T-cell (primary cell): Measurements from ENCODE around the gene ANKRD18A. TPM values are rescaled to one million over a fixed set of nuclear protein-coding genes. Genes with fewer than 3 reads are reported as not detected.
"Not testable (repeated sequence)": the region's sequence is repeated elsewhere in the genome, so short reads cannot be mapped to it uniquely, and the experiment has no call there.

Experiments used
- ATAC-seq, 4 experiments: fragments of 200-7000 bp in 3 of 4; fragments of 150-1000 bp in 1 of 4; cut with Tn5 transposase; replicated peaks in 1 of 4; 1 replicate in 3 of 4; 2 replicates in 1 of 4; pipeline ENCODE4 v1.10.0; 2021; ENCODE audit warnings: moderate library complexity in 3 of 4, mild to moderate bottlenecking in 2 of 4, moderate number of reproducible peaks in 1 of 4
- CTCF ChIA-PET, 2 donors: fragments of 300-600 bp; sonication (Branson Sonifier 250); formaldehyde crosslinking; loops; one replicate each; lab custom pipeline; 2022; ENCODE audit warnings: antibody characterized with exemption in 2 of 2; lab: Charles Lee
- POLR2A ChIA-PET, 2 donors: fragments of 300-600 bp; sonication (Branson Sonifier 250); formaldehyde crosslinking; loops; one replicate each; lab custom pipeline; 2022; ENCODE audit warnings: antibody characterized with exemption in 2 of 2; lab: Charles Lee
- DNase-seq, 35 experiments: peaks; one replicate each; pipeline versions ENCODE4 v3.0.0 to v3.0.0-alpha.2; 2013 to 2023
- H3K27ac ChIP-seq: one replicate; pipeline ENCODE4 v1.5.1; 2013; ENCODE audit warnings: low read length
- H3K27me3 ChIP-seq, 2 experiments: replicated peaks in 1 of 2; 1 replicate in 1 of 2; 2 replicates in 1 of 2; pipeline versions ENCODE4 v1.6.1 to v1.7.0; 2013; ENCODE audit warnings: low read length in 1 of 2, mixed read lengths in 1 of 2; ENCODE audit not compliant: control insufficient read depth in 2 of 2, insufficient read depth in 2 of 2; ENCODE audit errors: extremely low read depth in 1 of 2
- H3K36me3 ChIP-seq, 2 donors: 1 replicate in 1 of 2; 2 replicates in 1 of 2; pipeline versions ENCODE4 v1.6.1 to v1.7.0; 2013; ENCODE audit warnings: low read length in 1 of 2; ENCODE audit not compliant: control insufficient read depth in 2 of 2, insufficient read depth in 1 of 2; ENCODE audit errors: extremely low read depth in 1 of 2
- H3K4me1 ChIP-seq, 2 experiments: 1 replicate in 1 of 2; 2 replicates in 1 of 2; pipeline versions ENCODE4 v1.6.1 to v1.7.0; 2013; ENCODE audit warnings: low read length in 2 of 2, mixed read lengths in 1 of 2; ENCODE audit not compliant: insufficient read depth in 2 of 2, control insufficient read depth in 1 of 2; ENCODE audit errors: extremely low read depth in 1 of 2
- H3K4me3 ChIP-seq, 2 donors: 1 replicate in 1 of 2; 2 replicates in 1 of 2; pipeline versions ENCODE4 v1.5.1 to v1.7.0; 2013; ENCODE audit warnings: mild to moderate bottlenecking in 2 of 2, low read length in 1 of 2, moderate library complexity in 1 of 2; ENCODE audit not compliant: control insufficient read depth in 1 of 2; ENCODE audit errors: extremely low read depth in 1 of 2
- H3K9me3 ChIP-seq: 2 replicates; pipeline ENCODE4 v1.7.0; 2013
- H3K27ac Mint-ChIP-seq, 2 donors: one replicate each; pipeline ENCODE4 v1.8.0; 2020 to 2021; ENCODE audit warnings: mild to moderate bottlenecking in 2 of 2, mixed read lengths in 2 of 2
- H3K27me3 Mint-ChIP-seq, 2 donors: one replicate each; pipeline ENCODE4 v1.8.0; 2021 to 2022; ENCODE audit warnings: mixed read lengths in 2 of 2
- H3K36me3 Mint-ChIP-seq: one replicate; pipeline ENCODE4 v1.8.0; 2021; ENCODE audit warnings: mixed read lengths
- H3K4me1 Mint-ChIP-seq, 3 donors: one replicate each; pipeline ENCODE4 v1.8.0; 2020 to 2022; ENCODE audit warnings: mixed read lengths in 3 of 3, mild to moderate bottlenecking in 1 of 3
- H3K4me3 Mint-ChIP-seq, 3 donors: one replicate each; pipeline ENCODE4 v1.8.0; 2020 to 2022; ENCODE audit warnings: mild to moderate bottlenecking in 3 of 3, mixed read lengths in 3 of 3, moderate library complexity in 3 of 3
- H3K9me3 Mint-ChIP-seq, 3 donors: one replicate each; pipeline ENCODE4 v1.8.0; 2020 to 2022; ENCODE audit warnings: mixed read lengths in 3 of 3
- WGBS: methylation state at CpG from one replicate; pipeline ENCODE4 v1.1.5; 2013; ENCODE audit warnings: missing lambda C conversion rate; ENCODE audit not compliant: insufficient coverage; 5-methylcytosine and 5-hydroxymethylcytosine counted together
- total RNA-seq, 35 experiments: library from RNA in 6 of 35; stranded (reverse) in 6 of 35; fragments of 120-200 nt in 1 of 35; gene quantifications; one replicate each; pipeline versions ENCODE4 v1.2.1 to v1.2.4 and lab custom pipeline; 2013 to 2026

Gene ANKRD18A
- total RNA-seq, 5 donors from 2014 or later (not counting 1 experiment from before 2014, with no cell fraction given): 1.2 to 16.5 (median 5.1) TPM

GRCh38 chr9:38619556-38620447 is 594 bp downstream of the ANKRD18A start:
- Histone ChIP-seq H3K27me3 (peaks cover 7 to 29% of the 10 kb centered on the region in 2 experiments), H3K27ac (no peak overlapping the region), H3K36me3 (no peaks in the 10 kb centered on the region), H3K4me3 (peak overlapping the region; percentile 62 to 69), H3K4me1 (peaks cover 2 to 27% of the 10 kb centered on the region in 2 experiments), H3K9me3 (peaks cover 9% of the 10 kb centered on the region)
- Mint-ChIP-seq H3K4me3 (peak overlapping the region; percentile 84 to 91 (median 86)), H3K4me1 (peaks cover 10 to 20% (median 14%) of the 10 kb centered on the region in 3 donors), H3K36me3 (peaks cover 3% of the 10 kb centered on the region), H3K9me3 (no peaks in the 10 kb centered on the region), H3K27ac (peak overlapping the region; percentile 58 to 77), H3K27me3 (peaks cover 16 to 42% of the 10 kb centered on the region in 2 donors)
- ChIA-PET CTCF (no interaction called here), POLR2A (no interaction called here)
- DNase-seq (peak in 13 of 35 experiments; percentile 2 to 28 (median 4)), ATAC-seq (peak in 2 of 4 experiments; percentile 7 to 8)
- WGBS: 6% methylated on average over 45 of the region's 58 CpGs

- H3K9me3 ChIP-seq, CTCF ChIA-PET, H3K27ac Mint-ChIP-seq, H3K4me3 ChIP-seq, DNase-seq, H3K27ac ChIP-seq, POLR2A ChIA-PET, ATAC-seq, H3K4me3 Mint-ChIP-seq, H3K36me3 ChIP-seq, H3K9me3 Mint-ChIP-seq, H3K27me3 Mint-ChIP-seq, H3K27me3 ChIP-seq, H3K4me1 ChIP-seq, H3K4me1 Mint-ChIP-seq: not testable (repeated sequence)
- WGBS: no CpG with 5 or more reads among the region's 2 CpGs
- H3K36me3 Mint-ChIP-seq: peaks cover 27% of the 10 kb centered on the region
These were observed 22.2 kb downstream of the ANKRD18A start for GRCh38 chr9:38598029-38598745.

- H3K27me3 Mint-ChIP-seq, H3K9me3 ChIP-seq, H3K36me3 ChIP-seq, H3K27ac Mint-ChIP-seq, H3K9me3 Mint-ChIP-seq, H3K4me3 Mint-ChIP-seq, DNase-seq, POLR2A ChIA-PET, H3K4me1 ChIP-seq, H3K4me1 Mint-ChIP-seq, ATAC-seq, CTCF ChIA-PET, H3K4me3 ChIP-seq, H3K27me3 ChIP-seq, H3K27ac ChIP-seq: not testable (repeated sequence)
- no CpG with 5 or more reads among the region's 3 CpGs for WGBS
- H3K36me3 Mint-ChIP-seq: peaks cover 24% of the 10 kb centered on the region
These were observed 25.3 kb downstream of the ANKRD18A start for GRCh38 chr9:38595117-38595516.

- H3K27me3 Mint-ChIP-seq, ATAC-seq, POLR2A ChIA-PET, H3K4me1 Mint-ChIP-seq, DNase-seq, H3K27ac Mint-ChIP-seq, H3K4me1 ChIP-seq, H3K4me3 Mint-ChIP-seq, CTCF ChIA-PET, H3K9me3 ChIP-seq, H3K9me3 Mint-ChIP-seq, H3K4me3 ChIP-seq, H3K27me3 ChIP-seq, H3K27ac ChIP-seq, H3K36me3 ChIP-seq: not testable (repeated sequence)
- H3K36me3 Mint-ChIP-seq: peaks cover 17% of the 10 kb centered on the region
- no CpG with 5 or more reads among the region's 9 CpGs for WGBS
These were observed 28.9 kb downstream of the ANKRD18A start for GRCh38 chr9:38591346-38592063.

GRCh38 chr9:38583765-38584164 is 36.6 kb downstream of the ANKRD18A start:
- H3K4me1 Mint-ChIP-seq, DNase-seq, ATAC-seq, H3K27ac Mint-ChIP-seq, H3K27me3 ChIP-seq, H3K36me3 Mint-ChIP-seq, H3K9me3 Mint-ChIP-seq, CTCF ChIA-PET, H3K27ac ChIP-seq, H3K9me3 ChIP-seq, H3K4me3 Mint-ChIP-seq, H3K36me3 ChIP-seq, H3K27me3 Mint-ChIP-seq, H3K4me3 ChIP-seq, H3K4me1 ChIP-seq, POLR2A ChIA-PET: not testable (repeated sequence)
- WGBS: 56% methylated on average over 2 of the region's 3 CpGs

GRCh38 chr9:38580112-38580511 is 40.3 kb downstream of the ANKRD18A start:
- H3K27me3 Mint-ChIP-seq, CTCF ChIA-PET, H3K27ac ChIP-seq, H3K36me3 Mint-ChIP-seq, DNase-seq, POLR2A ChIA-PET, H3K27me3 ChIP-seq, H3K4me3 Mint-ChIP-seq, H3K9me3 Mint-ChIP-seq, H3K36me3 ChIP-seq, H3K4me3 ChIP-seq, H3K4me1 ChIP-seq, H3K27ac Mint-ChIP-seq, H3K9me3 ChIP-seq, H3K4me1 Mint-ChIP-seq, ATAC-seq: not testable (repeated sequence)
- WGBS: 67% methylated on average over 1 of the region's 3 CpGs
